Measurements from ENCODE around the gene ZNF526. TPM values are rescaled to one million over a fixed set of nuclear protein-coding genes. Genes with fewer than 3 reads are reported as not detected.
A peak's percentile ranks its signal among the peaks of the same experiment; 100 is the strongest.

ZNF526 gene
- total RNA-seq, 6 experiments from 2014 or later = 1.9 to 3.9 (median 3.4) TPM

GRCh38 chr19:42225718-42226292, 5.7 kb downstream of the ZNF526 start:
- no peak for TF ChIP-seq POLR2A (IDR thresholded peaks at IDR 0.05)
- no peak for TF ChIP-seq CTCF (IDR thresholded peaks at IDR 0.05)
- Histone ChIP-seq H3K4me3 (no peak overlapping the region), H3K9me3 (no peaks in the 10 kb centered on the region), H3K27me3 (no peaks in the 10 kb centered on the region), H3K27ac (no peak overlapping the region), H3K4me1 (peaks cover 0 to 10% (median 3%) of the 10 kb centered on the region in 4 donors), H3K36me3 (peaks cover 0 to 37% (median 9%) of the 10 kb centered on the region in 4 donors)
- DNase-seq (no peak), ATAC-seq (peak in 1 of 4 donors; percentile 6)
- intact Hi-C loops (cut with DNase I) = no loop called here
- WGBS (ENCODE audit: insufficient coverage, low coverage, low lambda C conversion rate, missing lambda C conversion rate) = 100% methylated on average over 4 of the region's 33 CpGs

DNA sequence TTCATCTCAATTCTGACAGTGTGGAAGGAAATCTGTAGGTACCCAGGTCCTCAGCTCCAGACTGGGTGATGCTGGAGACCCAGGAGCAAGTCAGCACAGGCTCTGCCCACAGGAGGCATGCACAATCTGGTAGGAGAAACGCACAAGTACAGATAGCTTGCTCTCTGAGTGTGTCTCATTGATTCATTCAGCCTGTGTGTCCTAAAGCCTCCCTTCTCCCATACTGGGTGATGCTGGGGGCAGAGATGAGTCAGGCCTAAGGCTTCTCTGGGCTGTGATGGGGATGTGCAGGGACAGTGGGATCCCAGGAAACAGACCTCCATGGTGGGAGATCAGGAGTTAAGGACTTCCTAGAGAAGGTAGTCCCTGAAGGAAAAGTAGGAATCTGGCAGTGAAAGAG, 6.8 kb downstream of the ZNF526 start:
- Histone ChIP-seq H3K4me1 (no peaks in the 10 kb centered on the region), H3K9me3 (no peaks in the 10 kb centered on the region), H3K4me3 (no peak overlapping the region), H3K27me3 (no peaks in the 10 kb centered on the region), H3K27ac (no peak overlapping the region), H3K36me3 (peaks cover 0 to 47% (median 14%) of the 10 kb centered on the region in 4 donors)
- DNase-seq = no peak
- ATAC-seq = no peak
- TF ChIP-seq CTCF (IDR thresholded peaks at IDR 0.05) = no peak
- no peak for TF ChIP-seq POLR2A (IDR thresholded peaks at IDR 0.05)
- WGBS (ENCODE audit: insufficient coverage, low coverage, low lambda C conversion rate, missing lambda C conversion rate) = 71% methylated on average over 1 of the region's 1 CpG
- intact Hi-C loops (cut with DNase I) = no loop called here

DNA sequence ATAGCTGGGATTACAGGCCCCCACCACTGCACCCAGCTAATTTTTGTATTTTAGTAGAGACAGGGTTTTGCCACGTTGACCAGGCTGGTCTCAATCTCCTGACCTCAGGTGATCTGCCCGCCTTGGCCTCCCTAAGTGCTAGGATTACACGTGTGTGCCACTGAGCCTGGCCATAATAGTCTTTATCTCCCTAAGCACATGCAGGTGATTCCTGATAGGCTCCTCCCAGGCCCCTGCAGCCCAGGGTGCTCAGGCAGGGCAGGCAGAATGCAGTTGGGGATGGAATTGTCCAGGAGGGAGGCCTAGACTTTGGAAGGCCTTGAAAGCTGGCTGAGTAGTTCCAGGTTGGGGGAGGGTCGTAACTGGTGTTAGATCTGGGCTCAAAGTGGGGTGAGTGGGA, 8.5 kb downstream of the ZNF526 start:
- Histone ChIP-seq H3K4me1 (no peaks in the 10 kb centered on the region), H3K36me3 (peaks cover 0 to 62% (median 24%) of the 10 kb centered on the region in 4 donors), H3K27ac (no peak overlapping the region), H3K27me3 (no peaks in the 10 kb centered on the region), H3K4me3 (no peak overlapping the region), H3K9me3 (no peaks in the 10 kb centered on the region)
- ATAC-seq (no peak), DNase-seq (no peak)
- TF ChIP-seq CTCF (IDR thresholded peaks at IDR 0.05) (no peak), POLR2A (IDR thresholded peaks at IDR 0.05) (no peak)
- WGBS (ENCODE audit: insufficient coverage, low coverage, low lambda C conversion rate, missing lambda C conversion rate) = 93% methylated on average over 3 of the region's 4 CpGs
- intact Hi-C loops (cut with DNase I) = no loop called here

- intact Hi-C loops (cut with DNase I) = no loop called here
- H3K36me3 ChIP-seq = peaks cover 0 to 68% (median 28%) of the 10 kb centered on the region in 4 donors
- no peak for TF ChIP-seq CTCF (IDR thresholded peaks at IDR 0.05)
- no peak for TF ChIP-seq POLR2A (IDR thresholded peaks at IDR 0.05)
These were observed 9.3 kb downstream of the ZNF526 start for GRCh38 chr19:42229301-42229854.

More at GRCh38 chr19:42229301-42229854, 9.3 kb downstream of the ZNF526 start:
- no peak for ATAC-seq
- Histone ChIP-seq H3K9me3 (no peaks in the 10 kb centered on the region), H3K27me3 (no peaks in the 10 kb centered on the region), H3K4me1 (no peaks in the 10 kb centered on the region), H3K4me3 (no peak overlapping the region), H3K27ac (no peak overlapping the region)
- no peak for DNase-seq
- 57% methylated on average over 3 of the region's 4 CpGs for WGBS (ENCODE audit: insufficient coverage, low coverage, low lambda C conversion rate, missing lambda C conversion rate)
